PC-9 (cell line): ENCODE results near the gene REV1. TPM values are rescaled to one million over a fixed set of nuclear protein-coding genes. Genes with fewer than 3 reads are reported as not detected.
"Not testable (repeated sequence)": the region's sequence is repeated elsewhere in the genome, so short reads cannot be mapped to it uniquely, and the experiment has no call there.

Source experiments
- BruUV-seq: library from RNA; stranded (reverse); fragments of 400-500 nt; replicated peaks from 2 replicates; lab custom pipeline; 2021; lab: Mats Ljungman, UMichigan
- CTCF ChIA-PET: fragments of 300-600 bp; sonication (Branson Sonifier 250); formaldehyde crosslinking; loops from one replicate; lab custom pipeline; 2022; ENCODE audit warnings: antibody characterized with exemption; lab: Charles Lee
- POLR2A ChIA-PET: fragments of 300-600 bp; sonication (Branson Sonifier 250); formaldehyde crosslinking; loops from one replicate; lab custom pipeline; 2022; ENCODE audit warnings: antibody characterized with exemption; ENCODE audit not compliant: unreplicated experiment; lab: Charles Lee
- DNase-seq, 2 experiments: peaks; one replicate each; pipeline versions ENCODE4 v3.0.0 to v3.0.0-alpha.2; 2015 to 2022; ENCODE audit warnings: mixed read lengths in 1 of 2
- H2AFZ ChIP-seq: fragments of 200-600 bp; sonication (generic); 2 replicates; pipeline ENCODE4 v1.8.1; 2017; ENCODE audit warnings: antibody characterized with exemption
- H3F3A ChIP-seq: fragments of 200-600 bp; sonication (generic); 2 replicates; pipeline ENCODE4 v1.8.1; 2017; ENCODE audit warnings: antibody characterized with exemption, mild to moderate bottlenecking, low read depth; ENCODE audit not compliant: insufficient read depth
- H3K27ac ChIP-seq: fragments of 200-600 bp; sonication (generic); 2 replicates; pipeline ENCODE4 v1.6.1; 2016; ENCODE audit warnings: mixed run types
- H3K27me3 ChIP-seq: fragments of 200-600 bp; sonication (generic); 2 replicates; pipeline ENCODE4 v1.6.1; 2016; ENCODE audit warnings: low read depth, mixed run types; ENCODE audit not compliant: insufficient read depth
- H3K36me3 ChIP-seq: fragments of 200-600 bp; sonication (generic); 2 replicates; pipeline ENCODE4 v1.6.1; 2016; ENCODE audit warnings: low read depth, mixed run types
- H3K4me1 ChIP-seq: fragments of 200-600 bp; sonication (generic); replicated peaks from 2 replicates; pipeline ENCODE4 v1.6.1; 2016; ENCODE audit warnings: mixed run types; ENCODE audit not compliant: insufficient read depth
- H3K4me2 ChIP-seq: fragments of 200-600 bp; sonication (generic); 2 replicates; pipeline ENCODE4 v1.6.1; 2017; ENCODE audit warnings: mixed run types
- H3K4me3 ChIP-seq: fragments of 200-600 bp; sonication (generic); 2 replicates; pipeline ENCODE4 v1.6.1; 2016; ENCODE audit warnings: mixed run types
- H3K79me2 ChIP-seq: fragments of 200-600 bp; sonication (generic); 2 replicates; pipeline ENCODE4 v1.6.1; 2017; ENCODE audit warnings: low read depth, mixed run types
- H3K9me2 ChIP-seq: fragments of 200-600 bp; sonication (generic); 2 replicates; pipeline ENCODE4 v1.8.1; 2017; ENCODE audit warnings: mild to moderate bottlenecking; ENCODE audit not compliant: insufficient read depth
- H3K9me3 ChIP-seq: fragments of 200-600 bp; sonication (generic); 2 replicates; pipeline ENCODE4 v1.8.1; 2016; ENCODE audit warnings: low read depth; ENCODE audit not compliant: insufficient read depth
- H4K20me1 ChIP-seq: fragments of 200-600 bp; sonication (generic); 2 replicates; pipeline ENCODE4 v1.8.1; 2017; ENCODE audit not compliant: insufficient read depth
- CTCF ChIP-seq: fragments of 200-600 bp; sonication (generic); conservative IDR thresholded peaks from 2 replicates; pipeline ENCODE4 v1.6.1; 2017; ENCODE audit warnings: mixed run types, antibody characterized with exemption, mild to moderate bottlenecking, moderate library complexity
- EZH2 ChIP-seq: fragments of 200-600 bp; sonication (generic); IDR thresholded peaks from 2 replicates; pipeline ENCODE4 v1.8.0; 2017; ENCODE audit warnings: antibody characterized with exemption, low read depth
- intact Hi-C: fragments of 100-400 bp; cut with micrococcal nuclease; formaldehyde crosslinking; loops from one replicate; pipeline ENCODE4 v1.10.0; 2022; ENCODE audit not compliant: unreplicated experiment
- total RNA-seq: library from RNA; stranded (reverse); gene quantifications from 2 replicates; pipeline ENCODE4 v1.2.3, GENCODE V29; 2021

Gene REV1
- total RNA-seq, 1 experiment from 2014 or later, result 50.5 TPM

- no TSS peak for BruUV-seq
- H4K20me1 ChIP-seq, result peaks cover 73% of the 10 kb centered on the region
- no peaks in the 10 kb centered on the region for H3K27me3 ChIP-seq
- H3K9me2 ChIP-seq, result no peaks in the 10 kb centered on the region
- H3K27ac ChIP-seq, result no peak overlapping the region
- DNase-seq, result no peak
- TF ChIP-seq EZH2 (no peak), CTCF (no peak)
- no peaks in the 10 kb centered on the region; the same call in none of the 2 replicates for H3K9me3 ChIP-seq
- peaks cover 8% of the 10 kb centered on the region; the same call in 1 of the 2 replicates for H3K4me1 ChIP-seq
- H3F3A ChIP-seq, result peaks cover 7% of the 10 kb centered on the region; the same call in 1 of the 2 replicates
- CTCF ChIA-PET, result no interaction called here
- H3K4me2 ChIP-seq, result no peak overlapping the region
- peaks cover 10% of the 10 kb centered on the region for H3K36me3 ChIP-seq
- peaks cover 100% of the 10 kb centered on the region for H3K79me2 ChIP-seq
- intact Hi-C loops, result loop anchor here (5.0 kb wide), 1 partner anchor 50 kb away; no protein-coding TSS in a partner anchor
- POLR2A ChIA-PET, result no interaction called here
- H2AFZ ChIP-seq, result no peak overlapping the region
- H3K4me3 ChIP-seq, result no peak overlapping the region
These were observed 17.2 kb downstream of the REV1 start for GRCh38 chr2:99472600-99472960.

- no TSS peak for BruUV-seq
- TF ChIP-seq CTCF, result no peak
- no peak for TF ChIP-seq EZH2
- peaks cover 100% of the 10 kb centered on the region for H3K79me2 ChIP-seq
- peaks cover 79% of the 10 kb centered on the region for H4K20me1 ChIP-seq
- H2AFZ ChIP-seq, result no peak overlapping the region
- no peak overlapping the region for H3K4me2 ChIP-seq
- H3K27ac ChIP-seq, result no peak overlapping the region
- H3K9me3 ChIP-seq, result no peaks in the 10 kb centered on the region; the same call in none of the 2 replicates
- intact Hi-C loops, result loop anchor here (5.0 kb wide), 1 partner anchor 50 kb away; no protein-coding TSS in a partner anchor
- H3K9me2 ChIP-seq, result no peaks in the 10 kb centered on the region
- H3K36me3 ChIP-seq, result peaks cover 10% of the 10 kb centered on the region
- peaks cover 7% of the 10 kb centered on the region; the same call in 1 of the 2 replicates for H3F3A ChIP-seq
- ChIA-PET POLR2A (no interaction called here), CTCF (no interaction called here)
- H3K4me3 ChIP-seq, result no peak overlapping the region
- H3K4me1 ChIP-seq, result peaks cover 8% of the 10 kb centered on the region; the same call in 1 of the 2 replicates
- no peak for DNase-seq
- no peaks in the 10 kb centered on the region for H3K27me3 ChIP-seq
These were observed 17.9 kb downstream of the REV1 start for GRCh38 chr2:99471654-99472599.

- peaks cover 85% of the 10 kb centered on the region for H4K20me1 ChIP-seq
- ChIA-PET POLR2A (no interaction called here), CTCF (no interaction called here)
- TF ChIP-seq EZH2 (no peak), CTCF (no peak)
- no peak overlapping the region for H3K4me2 ChIP-seq
- BruUV-seq, result no TSS peak
- no peak overlapping the region for H3K27ac ChIP-seq
- H3K36me3 ChIP-seq, result peaks cover 10% of the 10 kb centered on the region
- no peak for DNase-seq
- H3K9me2 ChIP-seq, result no peaks in the 10 kb centered on the region
- H3K4me3 ChIP-seq, result no peak overlapping the region
- no peaks in the 10 kb centered on the region; the same call in none of the 2 replicates for H3K9me3 ChIP-seq
- peaks cover 7% of the 10 kb centered on the region; the same call in 1 of the 2 replicates for H3F3A ChIP-seq
- no peaks in the 10 kb centered on the region for H3K27me3 ChIP-seq
- peaks cover 8% of the 10 kb centered on the region; the same call in 1 of the 2 replicates for H3K4me1 ChIP-seq
- H2AFZ ChIP-seq, result no peak overlapping the region
- peaks cover 100% of the 10 kb centered on the region for H3K79me2 ChIP-seq
- intact Hi-C loops, result loop anchor here (5.0 kb wide), 1 partner anchor 49 kb away; no protein-coding TSS in a partner anchor
These were observed 18.9 kb downstream of the REV1 start for GRCh38 chr2:99470957-99471356.

- H3K36me3 ChIP-seq, H3K27me3 ChIP-seq, DNase-seq, POLR2A ChIA-PET, H3K4me1 ChIP-seq, H3K4me2 ChIP-seq, H3K27ac ChIP-seq, H2AFZ ChIP-seq, CTCF ChIA-PET, BruUV-seq, H3F3A ChIP-seq, H3K4me3 ChIP-seq, H3K9me2 ChIP-seq, H3K9me3 ChIP-seq: not testable (repeated sequence)
- intact Hi-C loops, result loop anchor here (5.0 kb wide), 1 partner anchor 48 kb away; no protein-coding TSS in a partner anchor
- Histone ChIP-seq H4K20me1 (peaks cover 82% of the 10 kb centered on the region), H3K79me2 (peaks cover 99% of the 10 kb centered on the region)
These were observed 19.4 kb downstream of the REV1 start for GRCh38 chr2:99470459-99470858.
